HG02885 (cell line): ENCODE measurements around the gene TMC2.
A peak's percentile ranks its signal among the peaks of the same experiment; 100 is the strongest.
"Not testable (repeated sequence)": the region's sequence is repeated elsewhere in the genome, so short reads cannot be mapped to it uniquely, and the experiment has no call there.

ENCODE experiments used
- ATAC-seq: cut with Tn5 transposase; IDR thresholded peaks from one replicate; pipeline ENCODE4 v1.9.1; 2021; ENCODE audit warnings: mild to moderate bottlenecking; ENCODE audit not compliant: unreplicated experiment, poor library complexity

The TMC2 gene

GRCh38 chr20:2657674-2658073 lies 121.3 kb downstream of the TMC2 start:
- no peak for ATAC-seq

- no peak for ATAC-seq
Measured at GRCh38 chr20:2658414-2659354, 122.3 kb downstream of the TMC2 start.

- ATAC-seq, result no peak
Measured at GRCh38 chr20:2659547-2659946, 123.2 kb downstream of the TMC2 start.

- ATAC-seq, result no peak
Measured at GRCh38 chr20:2663364-2663886, 127.1 kb downstream of the TMC2 start.

- peak; percentile 95 for ATAC-seq
Measured at GRCh38 chr20:2663887-2664719, 127.7 kb downstream of the TMC2 start, which contains the start of gene IDH3B. TSS of gene IDH3B (minus strand) at chr20:2664216. CDS start at chr20:2664188, 28 bp downstream.

GRCh38 chr20:2671977-2672376 lies 135.6 kb downstream of the TMC2 start:
- no peak for ATAC-seq

GRCh38 chr20:2672446-2672845 lies 136.1 kb downstream of the TMC2 start:
- no peak for ATAC-seq

GRCh38 chr20:2673453-2673852 lies 137.1 kb downstream of the TMC2 start:
- ATAC-seq, result no peak

GRCh38 chr20:2680046-2680445 lies 143.7 kb downstream of the TMC2 start:
- ATAC-seq, result no peak

- not testable (repeated sequence) for ATAC-seq
Measured at GRCh38 chr20:2682040-2682439, 145.7 kb downstream of the TMC2 start.

GRCh38 chr20:2684817-2685216 lies 148.4 kb downstream of the TMC2 start:
- not testable (repeated sequence) for ATAC-seq

- no peak for ATAC-seq
Measured at GRCh38 chr20:2687514-2687913, 151.1 kb downstream of the TMC2 start.

GRCh38 chr20:2688041-2688591 lies 151.7 kb downstream of the TMC2 start:
- no peak for ATAC-seq

GRCh38 chr20:2690213-2690612 lies 153.8 kb downstream of the TMC2 start:
- no peak for ATAC-seq

GRCh38 chr20:2690718-2691117 lies 154.3 kb downstream of the TMC2 start:
- ATAC-seq, result no peak

- no peak for ATAC-seq
Measured at GRCh38 chr20:2691127-2691526, 154.8 kb downstream of the TMC2 start.
